GM10847 (cell line): ENCODE data around the gene CFAP99.

Experiments used
- POLR2A ChIP-seq: IDR thresholded peaks from 2 replicates; pipeline ENCODE4 v1.6.1; 2011; ENCODE audit not compliant: insufficient read length; ENCODE audit errors: extremely low read depth

CFAP99 gene

GRCh38 chr4:2446656-2447564, 28.2 kb downstream of the CFAP99 start:
- TF ChIP-seq POLR2A: no peak

GRCh38 chr4:2448589-2448988, 29.8 kb downstream of the CFAP99 start:
- no peak for TF ChIP-seq POLR2A

- TF ChIP-seq POLR2A: no peak
These were observed 30.3 kb downstream of the CFAP99 start for GRCh38 chr4:2449051-2449450.

GRCh38 chr4:2449511-2450392, 31.0 kb downstream of the CFAP99 start:
- TF ChIP-seq POLR2A: no peak

GRCh38 chr4:2450394-2451035, 31.8 kb downstream of the CFAP99 start:
- no peak for TF ChIP-seq POLR2A

- TF ChIP-seq POLR2A: no peak
These were observed 32.3 kb downstream of the CFAP99 start for GRCh38 chr4:2451036-2451520.

- TF ChIP-seq POLR2A: no peak
These were observed 33.3 kb downstream of the CFAP99 start for GRCh38 chr4:2451821-2452785.

- no peak for TF ChIP-seq POLR2A
These were observed 38.9 kb downstream of the CFAP99 start for GRCh38 chr4:2457481-2458295.

- no peak for TF ChIP-seq POLR2A
These were observed 40.1 kb downstream of the CFAP99 start for GRCh38 chr4:2458546-2459491.

GRCh38 chr4:2459589-2460349, 41.0 kb downstream of the CFAP99 start:
- TF ChIP-seq POLR2A: no peak

GRCh38 chr4:2461246-2461960, 42.6 kb downstream of the CFAP99 start:
- TF ChIP-seq POLR2A: no peak
